Measurements from ENCODE around the gene MYH9.

DNA sequence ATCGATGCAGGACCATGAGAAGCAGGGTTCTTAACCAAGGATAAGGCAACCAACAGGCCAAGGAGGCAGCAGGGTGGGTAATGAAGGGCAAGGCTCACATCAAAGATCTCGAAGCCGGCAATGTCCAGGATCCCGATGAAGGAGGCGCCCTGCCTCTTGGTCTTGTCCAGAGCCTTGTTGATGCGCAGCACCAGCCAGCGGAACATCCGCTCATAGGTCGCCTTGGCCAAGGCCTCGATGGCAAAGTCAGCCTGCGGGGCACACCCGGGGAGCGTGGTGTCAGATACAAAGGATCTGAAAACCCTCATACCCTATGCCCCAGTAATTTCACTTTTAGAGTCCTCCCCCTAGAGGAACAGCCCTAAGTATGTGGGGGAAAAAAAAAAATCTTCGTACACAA is 71.3 kb downstream of the MYH9 start:
- TF ChIP-seq, protein P1, sequence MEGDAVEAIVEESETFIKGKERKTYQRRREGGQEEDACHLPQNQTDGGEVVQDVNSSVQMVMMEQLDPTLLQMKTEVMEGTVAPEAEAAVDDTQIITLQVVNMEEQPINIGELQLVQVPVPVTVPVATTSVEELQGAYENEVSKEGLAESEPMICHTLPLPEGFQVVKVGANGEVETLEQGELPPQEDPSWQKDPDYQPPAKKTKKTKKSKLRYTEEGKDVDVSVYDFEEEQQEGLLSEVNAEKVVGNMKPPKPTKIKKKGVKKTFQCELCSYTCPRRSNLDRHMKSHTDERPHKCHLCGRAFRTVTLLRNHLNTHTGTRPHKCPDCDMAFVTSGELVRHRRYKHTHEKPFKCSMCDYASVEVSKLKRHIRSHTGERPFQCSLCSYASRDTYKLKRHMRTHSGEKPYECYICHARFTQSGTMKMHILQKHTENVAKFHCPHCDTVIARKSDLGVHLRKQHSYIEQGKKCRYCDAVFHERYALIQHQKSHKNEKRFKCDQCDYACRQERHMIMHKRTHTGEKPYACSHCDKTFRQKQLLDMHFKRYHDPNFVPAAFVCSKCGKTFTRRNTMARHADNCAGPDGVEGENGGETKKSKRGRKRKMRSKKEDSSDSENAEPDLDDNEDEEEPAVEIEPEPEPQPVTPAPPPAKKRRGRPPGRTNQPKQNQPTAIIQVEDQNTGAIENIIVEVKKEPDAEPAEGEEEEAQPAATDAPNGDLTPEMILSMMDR (IDR thresholded peaks at IDR 0.05) = no peak
- TF ChIP-seq EZH2 (IDR thresholded peaks at IDR 0.05; ENCODE audit: borderline replicate concordance, insufficient read depth, low read depth, low read length, poor library complexity, severe bottlenecking) = no peak
